22Rv1 (cell line): Measurements from ENCODE around the gene BOK.

Experiments used
- H3K27ac ChIP-seq: fragments of 450-650 bp; 2 replicates; pipeline ENCODE4 v1.5.1; 2017
- CTCF ChIP-seq: fragments of 450-650 bp; IDR thresholded peaks from 2 replicates; pipeline ENCODE4 v1.5.1; 2017; ENCODE audit warnings: mild to moderate bottlenecking
- ZFX ChIP-seq: fragments of 450-650 bp; IDR thresholded peaks from 2 replicates; pipeline ENCODE4 v1.6.1; 2017; ENCODE audit warnings: antibody characterized with exemption, borderline replicate concordance

BOK gene

DNA sequence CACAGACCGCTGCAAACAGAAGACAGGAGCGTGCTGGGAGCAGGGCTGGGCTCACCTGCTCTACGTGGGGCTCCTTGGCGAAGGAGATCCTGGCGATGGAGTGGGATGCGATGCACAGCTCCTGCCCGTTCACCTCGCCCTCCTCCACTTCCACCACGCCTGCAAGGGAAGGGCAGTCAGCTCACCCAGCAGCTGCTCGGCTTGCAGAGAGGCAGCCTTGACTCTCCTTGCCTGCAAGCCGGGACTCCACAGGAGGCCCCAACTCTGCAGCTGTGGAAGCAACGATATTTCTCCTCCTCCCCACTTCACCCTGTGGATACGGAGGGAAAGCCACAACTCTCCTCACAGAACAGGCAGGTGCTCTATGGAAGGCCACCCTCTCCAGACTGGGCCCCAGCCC lies 43.3 kb downstream of the BOK start:
- no peak for TF ChIP-seq CTCF
- no peak for TF ChIP-seq ZFX
- H3K27ac ChIP-seq, result no peak overlapping the region

DNA sequence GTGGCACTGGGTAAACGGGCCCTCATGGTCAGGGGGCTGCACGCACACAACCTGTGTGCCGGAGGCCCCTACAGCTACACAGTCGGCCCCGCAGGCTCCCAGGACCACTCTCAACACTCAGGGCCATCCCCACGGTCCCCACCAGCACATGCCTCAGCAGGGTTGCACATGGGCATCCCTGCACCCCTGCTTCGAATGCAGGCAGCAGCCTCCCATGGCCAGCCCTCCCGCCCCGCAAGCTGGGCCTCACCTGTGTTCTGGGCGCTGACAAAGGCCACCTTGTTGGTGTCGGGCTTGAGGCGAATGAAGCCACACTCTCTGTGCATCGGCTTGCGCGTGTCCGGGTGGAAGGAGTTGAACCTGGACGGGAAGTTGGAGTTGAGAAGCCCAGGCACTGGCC lies 44.2 kb downstream of the BOK start:
- no peak overlapping the region for H3K27ac ChIP-seq
- TF ChIP-seq ZFX, result no peak
- TF ChIP-seq CTCF, result no peak

GRCh38 chr2:241603686-241604085 lies 45.1 kb downstream of the BOK start:
- no peak for TF ChIP-seq ZFX
- TF ChIP-seq CTCF, result no peak
- no peak overlapping the region for H3K27ac ChIP-seq

DNA sequence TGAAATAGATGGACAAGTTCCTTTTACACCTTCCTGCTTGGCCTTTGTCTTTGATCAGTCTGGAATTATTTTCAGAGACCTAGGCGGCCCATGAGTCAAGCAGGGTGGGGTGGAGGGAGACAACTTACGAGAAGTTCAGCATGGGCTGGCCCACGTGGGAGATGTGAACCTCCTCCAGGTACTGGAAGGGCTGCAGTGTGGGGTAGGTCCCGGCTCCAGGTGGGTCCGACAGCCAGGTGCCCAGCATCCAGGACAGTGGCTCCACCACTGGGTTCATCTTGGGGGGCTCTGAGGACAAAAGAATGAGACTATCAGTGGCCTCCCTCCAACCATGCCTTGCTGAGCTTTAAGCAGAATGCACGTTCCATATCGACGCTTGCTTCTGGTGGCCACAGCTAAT lies 47.6 kb downstream of the BOK start:
- no peak overlapping the region for H3K27ac ChIP-seq
- TF ChIP-seq CTCF, result no peak
- TF ChIP-seq ZFX, result no peak

- TF ChIP-seq ZFX (no peak), CTCF (no peak)
These were observed 48.8 kb downstream of the BOK start for GRCh38 chr2:241607162-241607885.

GRCh38 chr2:241608881-241609280 lies 50.3 kb downstream of the BOK start:
- H3K27ac ChIP-seq, result no peak overlapping the region
- TF ChIP-seq CTCF (no peak), ZFX (no peak)

More at GRCh38 chr2:241607162-241607885, 48.8 kb downstream of the BOK start:
- H3K27ac ChIP-seq, result no peak overlapping the region

DNA sequence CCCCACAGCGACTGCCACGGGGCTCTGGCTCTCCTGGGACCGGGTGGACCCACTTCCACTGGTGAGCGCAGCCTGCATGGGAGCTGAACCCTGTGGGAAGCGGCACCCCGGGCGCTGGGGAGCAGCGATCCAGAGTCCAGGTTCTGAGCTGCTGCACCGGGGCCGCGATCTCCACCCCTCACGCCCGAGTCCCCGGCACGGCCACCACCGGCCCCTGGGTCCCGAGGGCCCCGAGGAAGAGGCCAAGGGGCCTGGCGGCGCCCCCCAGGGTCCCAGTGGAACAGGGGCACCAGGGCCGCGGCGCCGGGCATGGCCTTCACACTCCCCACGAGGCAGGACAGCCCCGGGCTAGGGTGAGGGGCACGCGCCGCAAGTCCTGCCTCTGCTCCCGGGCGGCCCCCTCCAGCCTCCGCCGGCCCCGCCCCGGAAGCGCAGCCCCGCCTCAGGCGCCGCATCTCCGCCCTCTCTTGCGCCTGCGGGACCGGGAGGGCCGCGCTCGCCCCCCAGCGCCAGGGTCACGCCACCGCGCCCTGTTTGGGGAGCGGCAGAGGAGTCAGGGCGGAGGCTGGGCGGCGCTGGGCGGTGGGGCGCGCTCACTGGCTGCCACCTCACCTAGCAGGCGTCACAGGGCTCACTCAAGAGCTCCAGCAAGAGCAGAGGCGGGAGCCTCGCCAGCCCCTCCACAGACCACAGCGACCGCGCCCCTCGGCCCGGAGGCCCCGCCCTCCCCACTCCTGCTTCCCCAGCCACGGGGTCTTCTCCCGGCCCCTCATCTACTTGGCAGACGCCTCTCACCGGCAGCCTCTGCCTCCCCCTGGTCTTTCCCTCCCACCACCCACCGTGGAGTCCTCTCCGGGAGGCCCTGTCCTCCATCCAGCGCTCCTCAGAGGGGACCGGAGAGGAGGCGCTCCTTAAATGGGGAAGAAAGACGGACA lies 51.6 kb downstream of the BOK start:
- no peak overlapping the region for H3K27ac ChIP-seq
- no peak for TF ChIP-seq CTCF
- no peak for TF ChIP-seq ZFX
